B cell (primary cell): Measurements from ENCODE around the gene FOXQ1. TPM values are rescaled to one million over a fixed set of nuclear protein-coding genes. Genes with fewer than 3 reads are reported as not detected.

Source experiments
- ATAC-seq: fragments of 200-7000 bp; cut with Tn5 transposase; one replicate; pipeline ENCODE4 v1.10.0; 2021; ENCODE audit warnings: low read depth, mild to moderate bottlenecking, moderate number of reproducible peaks, moderate library complexity
- CTCF ChIA-PET: fragments of 350-600 bp; sonication (Branson Sonifier 250); formaldehyde crosslinking; loops from one replicate; lab custom pipeline; 2021; ENCODE audit warnings: antibody characterized with exemption, inconsistent platforms; lab: Charles Lee
- POLR2A ChIA-PET: fragments of 350-600 bp; sonication (Branson Sonifier 250); formaldehyde crosslinking; loops from one replicate; lab custom pipeline; 2021; ENCODE audit warnings: antibody characterized with exemption; lab: Charles Lee
- DNase-seq: peaks from one replicate; pipeline ENCODE4 v3.0.0; 2013
- H2AFZ ChIP-seq: 2 replicates; pipeline ENCODE4 v1.6.1; 2012; ENCODE audit warnings: mild to moderate bottlenecking, low read depth, low read length; ENCODE audit not compliant: insufficient read depth, poor library complexity, severe bottlenecking
- H3K27ac ChIP-seq, 2 donors: 1 replicate in 1 of 2; 2 replicates in 1 of 2; pipeline ENCODE4 v1.5.1; 2012 to 2013; ENCODE audit warnings: low read length in 2 of 2, mild to moderate bottlenecking in 2 of 2, moderate library complexity in 1 of 2
- H3K27me3 ChIP-seq, 4 experiments: fragments of 200-600 bp in 1 of 4; sonication (generic) in 1 of 4; replicated peaks in 1 of 4; 1 replicate in 2 of 4; 2 replicates in 2 of 4; pipeline versions ENCODE4 v1.6.1 to v1.7.0; 2013 to 2016; ENCODE audit warnings: low read length in 3 of 4, mild to moderate bottlenecking in 2 of 4, mixed read lengths in 1 of 4, moderate library complexity in 1 of 4; ENCODE audit not compliant: insufficient read depth in 4 of 4, control insufficient read depth in 3 of 4; ENCODE audit errors: control extremely low read depth in 1 of 4
- H3K36me3 ChIP-seq, 2 experiments: replicated peaks in 1 of 2; 1 replicate in 1 of 2; 2 replicates in 1 of 2; pipeline versions ENCODE4 v1.6.1 to v1.7.1; 2013; ENCODE audit warnings: low read length in 1 of 2; ENCODE audit not compliant: insufficient read depth in 2 of 2, control insufficient read depth in 1 of 2; ENCODE audit errors: control extremely low read depth in 1 of 2, extremely low read depth in 1 of 2
- H3K4me1 ChIP-seq, 2 donors: fragments of 200-600 bp in 1 of 2; sonication (generic) in 1 of 2; 1 replicate in 1 of 2; 2 replicates in 1 of 2; pipeline versions ENCODE4 v1.5.1 to v1.6.1; 2013 to 2017; ENCODE audit warnings: low read length in 2 of 2; ENCODE audit not compliant: control insufficient read depth in 2 of 2, insufficient read depth in 2 of 2
- H3K4me2 ChIP-seq: replicated peaks from 2 replicates; pipeline ENCODE3; 2012; ENCODE audit warnings: mild to moderate bottlenecking, low read depth, low read length; ENCODE audit not compliant: poor library complexity, severe bottlenecking
- H3K4me3 ChIP-seq, 5 experiments: fragments of 200-600 bp in 1 of 5; sonication (generic) in 1 of 5; 1 replicate in 3 of 5; 2 replicates in 2 of 5; pipeline versions ENCODE4 v1.5.1 to v1.7.0; 2011 to 2016; ENCODE audit warnings: low read length in 4 of 5, mild to moderate bottlenecking in 4 of 5, low read depth in 2 of 5, control low read depth in 1 of 5, moderate library complexity in 1 of 5; ENCODE audit not compliant: insufficient read depth in 1 of 5; ENCODE audit errors: control extremely low read depth in 1 of 5, extremely low read depth in 1 of 5
- H3K79me2 ChIP-seq: fragments of 200-600 bp; sonication (generic); one replicate; pipeline ENCODE4 v1.6.0; 2016; ENCODE audit warnings: low read length; ENCODE audit not compliant: control insufficient read depth, insufficient read depth
- H3K9ac ChIP-seq: fragments of 200-600 bp; sonication (generic); 2 replicates; pipeline ENCODE4 v1.6.1; 2017; ENCODE audit warnings: mild to moderate bottlenecking, low read length, moderate library complexity
- H3K9me3 ChIP-seq, 3 donors: one replicate each; pipeline versions ENCODE4 v1.6.1 to v1.7.1; 2013; ENCODE audit warnings: low read length in 2 of 3; ENCODE audit not compliant: control insufficient read depth in 2 of 3, insufficient read depth in 1 of 3; ENCODE audit errors: control extremely low read depth in 1 of 3
- H4K20me1 ChIP-seq: 2 replicates; pipeline ENCODE4 v1.6.0; 2012; ENCODE audit warnings: mild to moderate bottlenecking, low read length; ENCODE audit not compliant: insufficient read depth, control insufficient read depth, poor library complexity, severe bottlenecking
- H3K27ac Mint-ChIP-seq: one replicate; pipeline ENCODE4 v1.8.0; 2021; ENCODE audit warnings: mixed read lengths
- H3K27me3 Mint-ChIP-seq: one replicate; pipeline ENCODE4 v1.8.0; 2021; ENCODE audit warnings: mixed read lengths
- H3K4me1 Mint-ChIP-seq: one replicate; pipeline ENCODE4 v1.8.0; 2021; ENCODE audit warnings: mixed read lengths
- H3K4me3 Mint-ChIP-seq: one replicate; pipeline ENCODE4 v1.8.0; 2021; ENCODE audit warnings: mixed read lengths
- H3K9me3 Mint-ChIP-seq: one replicate; pipeline ENCODE4 v1.8.0; 2022; ENCODE audit warnings: mixed read lengths; ENCODE audit not compliant: insufficient read depth
- CTCF ChIP-seq: fragments of 200-600 bp; IDR thresholded peaks from one replicate; pipeline ENCODE4 v1.8.0; 2022; ENCODE audit warnings: antibody characterized with exemption, mild to moderate bottlenecking
- EZH2 ChIP-seq: IDR thresholded peaks from 2 replicates; pipeline ENCODE4 v1.6.1; 2012; ENCODE audit warnings: borderline replicate concordance, low read depth, mild to moderate bottlenecking, moderate library complexity, low read length; ENCODE audit not compliant: insufficient read depth, poor library complexity, severe bottlenecking
- WGBS: methylation state at CpG from one replicate; pipeline ENCODE4 v1.1.5; 2013; ENCODE audit warnings: missing lambda C conversion rate; ENCODE audit not compliant: insufficient coverage; 5-methylcytosine and 5-hydroxymethylcytosine counted together
- intact Hi-C: fragments of 100-400 bp; cut with micrococcal nuclease; formaldehyde crosslinking; loops from one replicate; pipeline ENCODE4 v1.10.0; 2022
- polyA plus RNA-seq: library from polyadenylated mRNA; depleted of rRNA; stranded (reverse); fragments of >200 nt; gene quantifications from 2 replicates; pipeline ENCODE4 v1.2.3, GENCODE V29; 2012
- total RNA-seq, 2 donors: library from RNA; stranded (reverse); fragments of 120-200 nt in 1 of 2; gene quantifications; 1 replicate in 1 of 2; 2 replicates in 1 of 2; pipeline versions ENCODE4 v1.2.3 to v1.2.4, GENCODE V29; 2013 to 2022

The FOXQ1 gene
- total and polyA plus RNA-seq, 2 donors (not counting 1 experiment from before 2014, with no cell fraction given), result not detected

GRCh38 chr6:1328129-1328800, 16.4 kb downstream of the FOXQ1 start:
- Histone ChIP-seq H3K27me3 (peaks cover 0 to 25% (median 8%) of the 10 kb centered on the region in 4 experiments), H4K20me1 (no peaks in the 10 kb centered on the region), H3K79me2 (no peaks in the 10 kb centered on the region), H3K27ac (no peak overlapping the region), H3K9me3 (peaks cover 0 to 11% (median 8%) of the 10 kb centered on the region in 3 donors), H3K4me3 (no peak overlapping the region), H3K4me1 (no peaks in the 10 kb centered on the region), H3K4me2 (no peak overlapping the region), H3K9ac (no peak overlapping the region), H3K36me3 (no peaks in the 10 kb centered on the region), H2AFZ (no peak overlapping the region)
- no peak for DNase-seq
- ATAC-seq, result no peak
- peaks cover 2% of the 10 kb centered on the region for H3K4me1 Mint-ChIP-seq
- WGBS, result no CpG with 5 or more reads among the region's 2 CpGs
- peaks cover 13% of the 10 kb centered on the region for H3K9me3 Mint-ChIP-seq
- H3K4me3 Mint-ChIP-seq, result no peak overlapping the region
- no peak overlapping the region for H3K27ac Mint-ChIP-seq
- H3K27me3 Mint-ChIP-seq, result peaks cover 55% of the 10 kb centered on the region
- ChIA-PET CTCF (no interaction called here), POLR2A (no interaction called here)
- TF ChIP-seq EZH2, result no peak
- TF ChIP-seq CTCF, result no peak
- intact Hi-C loops, result no loop called here

DNA sequence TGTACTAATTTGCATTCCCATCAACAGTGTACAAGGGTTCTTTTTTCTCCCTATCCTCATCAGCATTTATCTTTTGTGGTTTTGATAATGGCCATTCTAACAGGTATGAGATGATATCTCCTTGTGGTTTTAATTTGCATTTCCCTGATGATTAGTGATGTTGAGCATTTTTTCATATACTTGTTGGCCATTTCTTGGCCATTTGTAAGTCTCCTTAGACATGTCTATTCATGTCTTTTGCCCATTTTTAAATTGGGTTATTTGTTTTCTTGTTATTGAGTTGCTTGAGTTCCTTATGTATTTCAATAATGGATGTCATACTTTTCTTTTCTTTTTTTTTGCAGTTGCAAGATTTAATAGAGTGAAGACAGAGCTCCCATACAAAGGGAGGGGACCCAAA, 17.8 kb downstream of the FOXQ1 start:
- Mint-ChIP-seq H3K27me3 (peaks cover 64% of the 10 kb centered on the region), H3K4me3 (no peak overlapping the region), H3K27ac (no peak overlapping the region), H3K4me1 (peaks cover 2% of the 10 kb centered on the region), H3K9me3 (peaks cover 13% of the 10 kb centered on the region)
- Histone ChIP-seq H3K9ac (no peak overlapping the region), H3K4me2 (no peak overlapping the region), H3K4me3 (no peak overlapping the region), H4K20me1 (no peaks in the 10 kb centered on the region), H3K4me1 (no peaks in the 10 kb centered on the region), H3K36me3 (no peaks in the 10 kb centered on the region), H2AFZ (no peak overlapping the region), H3K27ac (no peak overlapping the region), H3K27me3 (peaks cover 0 to 20% (median 7%) of the 10 kb centered on the region in 4 experiments), H3K9me3 (peaks cover 0 to 8% (median 7%) of the 10 kb centered on the region in 3 donors), H3K79me2 (no peaks in the 10 kb centered on the region)
- intact Hi-C loops, result no loop called here
- ChIA-PET POLR2A (no interaction called here), CTCF (no interaction called here)
- TF ChIP-seq CTCF (no peak), EZH2 (no peak)
- ATAC-seq (no peak), DNase-seq (no peak)
